Thoracic aorta (tissue), 2 donors: ENCODE measurements around the gene MECR. TPM values are rescaled to one million over a fixed set of nuclear protein-coding genes. Genes with fewer than 3 reads are reported as not detected.

ENCODE experiments used
- ATAC-seq: fragments of 150-250 bp; one replicate; pipeline ENCODE4 v1.8.0; 2017; ENCODE audit warnings: low read depth; ENCODE audit not compliant: insufficient number of reproducible peaks, low FRiP score
- DNase-seq: peaks from one replicate; pipeline ENCODE4 v3.0.0-alpha.2; 2020; ENCODE audit warnings: low spot score
- H3K27ac ChIP-seq, 2 donors: fragments of 200-600 bp; sonication (generic); 1 replicate in 1 of 2; 2 replicates in 1 of 2; pipeline ENCODE4 v1.5.1; 2016; ENCODE audit warnings: mild to moderate bottlenecking in 2 of 2, moderate library complexity in 2 of 2
- H3K27me3 ChIP-seq: fragments of 200-600 bp; sonication (generic); replicated peaks from 2 replicates; pipeline ENCODE4 v1.6.0; 2016; ENCODE audit warnings: mild to moderate bottlenecking; ENCODE audit not compliant: insufficient read depth
- H3K36me3 ChIP-seq: fragments of 200-600 bp; sonication (generic); one replicate; pipeline ENCODE4 v1.5.1; 2016
- H3K4me1 ChIP-seq, 2 donors: fragments of 200-600 bp; sonication (generic); 1 replicate in 1 of 2; 2 replicates in 1 of 2; pipeline versions ENCODE4 v1.5.1 to v1.6.0; 2016; ENCODE audit warnings: low read depth in 2 of 2, mild to moderate bottlenecking in 1 of 2; ENCODE audit not compliant: control insufficient read depth in 1 of 2
- H3K4me3 ChIP-seq: fragments of 200-600 bp; sonication (generic); 2 replicates; pipeline ENCODE4 v1.5.1; 2016; ENCODE audit warnings: mild to moderate bottlenecking
- H3K9me3 ChIP-seq: fragments of 200-600 bp; sonication (generic); 2 replicates; pipeline ENCODE4 v1.5.1; 2016
- total RNA-seq, 2 donors: library from RNA; depleted of rRNA; stranded (reverse); fragments of >200 nt; gene quantifications; one replicate each; pipeline versions ENCODE4 v1.1.0 to v1.2.3, GENCODE V29; 2016
- TF ChIP-seq, protein P1 (sequence below): fragments of 200-600 bp; sonication (generic); IDR thresholded peaks from one replicate; pipeline ENCODE4 v1.5.1; 2019; ENCODE audit warnings: antibody characterized with exemption

The MECR gene
- total RNA-seq, 2 donors from 2014 or later, result 9.2 to 32.0 TPM

DNA sequence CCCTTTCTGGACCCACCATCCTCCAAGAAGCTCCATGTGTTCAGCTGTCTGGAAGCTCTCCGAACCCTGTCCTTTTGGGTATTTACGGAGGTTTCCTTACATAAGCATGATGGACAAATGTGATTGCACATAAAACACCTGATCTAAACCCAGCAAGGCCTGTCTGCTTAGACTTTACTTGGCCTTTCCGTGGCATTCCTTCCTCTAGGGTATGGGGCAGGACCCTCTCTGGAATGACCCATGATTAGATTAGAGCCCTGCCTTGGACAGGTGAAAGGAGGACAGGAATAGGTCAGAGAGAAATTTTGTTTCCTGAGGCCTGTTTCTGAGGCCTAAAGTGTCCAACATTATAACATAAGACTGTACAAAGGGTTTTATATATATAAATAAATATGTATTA lies 22.4 kb upstream of the MECR start:
- DNase-seq (no peak), ATAC-seq (no peak)
- TF ChIP-seq, protein P1, sequence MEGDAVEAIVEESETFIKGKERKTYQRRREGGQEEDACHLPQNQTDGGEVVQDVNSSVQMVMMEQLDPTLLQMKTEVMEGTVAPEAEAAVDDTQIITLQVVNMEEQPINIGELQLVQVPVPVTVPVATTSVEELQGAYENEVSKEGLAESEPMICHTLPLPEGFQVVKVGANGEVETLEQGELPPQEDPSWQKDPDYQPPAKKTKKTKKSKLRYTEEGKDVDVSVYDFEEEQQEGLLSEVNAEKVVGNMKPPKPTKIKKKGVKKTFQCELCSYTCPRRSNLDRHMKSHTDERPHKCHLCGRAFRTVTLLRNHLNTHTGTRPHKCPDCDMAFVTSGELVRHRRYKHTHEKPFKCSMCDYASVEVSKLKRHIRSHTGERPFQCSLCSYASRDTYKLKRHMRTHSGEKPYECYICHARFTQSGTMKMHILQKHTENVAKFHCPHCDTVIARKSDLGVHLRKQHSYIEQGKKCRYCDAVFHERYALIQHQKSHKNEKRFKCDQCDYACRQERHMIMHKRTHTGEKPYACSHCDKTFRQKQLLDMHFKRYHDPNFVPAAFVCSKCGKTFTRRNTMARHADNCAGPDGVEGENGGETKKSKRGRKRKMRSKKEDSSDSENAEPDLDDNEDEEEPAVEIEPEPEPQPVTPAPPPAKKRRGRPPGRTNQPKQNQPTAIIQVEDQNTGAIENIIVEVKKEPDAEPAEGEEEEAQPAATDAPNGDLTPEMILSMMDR, result no peak
- H3K4me1 ChIP-seq, result peaks cover 5 to 7% of the 10 kb centered on the region in 2 donors
- no peaks in the 10 kb centered on the region for H3K27me3 ChIP-seq
- no peak overlapping the region for H3K27ac ChIP-seq
- H3K9me3 ChIP-seq, result no peaks in the 10 kb centered on the region
- H3K4me3 ChIP-seq, result no peak overlapping the region
- H3K36me3 ChIP-seq, result peaks cover 3% of the 10 kb centered on the region

DNA sequence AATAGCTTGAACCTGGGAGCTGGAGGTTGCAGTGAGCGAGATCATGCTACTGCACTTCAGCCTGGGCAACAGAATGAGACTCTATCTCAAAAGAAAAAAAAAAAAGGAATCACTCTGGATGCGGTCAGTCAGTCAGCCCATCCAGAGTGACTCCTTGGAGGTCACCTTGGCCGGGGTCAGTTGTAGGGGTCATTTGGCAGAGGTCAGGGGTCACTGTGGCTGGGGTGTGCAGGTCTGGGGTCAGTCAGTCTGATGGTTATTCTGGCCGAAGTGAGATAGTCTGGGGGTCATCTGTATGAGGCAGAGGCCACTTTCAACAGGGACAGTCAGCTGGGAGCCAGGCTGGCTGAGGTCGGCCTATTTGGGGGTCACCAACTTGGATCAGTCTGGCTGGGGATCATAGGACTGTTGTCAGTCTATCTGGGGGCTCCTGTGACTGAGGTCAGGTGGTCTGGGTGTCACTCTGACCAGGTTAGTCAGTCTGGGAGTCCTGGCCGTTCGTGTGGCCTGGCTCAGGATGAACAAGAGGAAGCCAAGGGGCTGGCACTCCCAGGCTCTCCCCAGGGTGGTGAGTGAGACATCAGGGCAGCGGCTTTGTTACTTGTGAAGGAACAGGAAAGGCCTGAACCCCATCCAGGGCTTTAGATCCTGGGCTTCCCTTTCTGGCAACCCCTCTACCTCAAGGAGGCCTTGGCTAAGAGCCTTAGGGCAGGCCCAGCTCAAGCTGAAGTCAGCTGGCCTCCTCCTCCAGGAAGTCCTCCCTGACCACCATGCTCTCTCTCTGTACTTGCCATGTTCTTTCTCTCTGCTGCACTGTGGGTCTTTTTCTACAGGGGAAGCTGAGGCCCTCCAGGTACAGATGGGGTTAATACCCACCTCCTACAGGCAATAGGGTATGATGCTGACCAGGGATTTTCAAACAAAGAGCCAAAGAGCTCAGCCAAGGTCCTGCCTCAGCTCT lies 20.7 kb upstream of the MECR start:
- ATAC-seq (no peak), DNase-seq (no peak)
- Histone ChIP-seq H3K27me3 (no peaks in the 10 kb centered on the region), H3K4me1 (no peaks in the 10 kb centered on the region), H3K9me3 (no peaks in the 10 kb centered on the region), H3K36me3 (peaks cover 3% of the 10 kb centered on the region), H3K27ac (no peak overlapping the region), H3K4me3 (no peak overlapping the region)
- TF ChIP-seq, protein P1, result no peak

DNA sequence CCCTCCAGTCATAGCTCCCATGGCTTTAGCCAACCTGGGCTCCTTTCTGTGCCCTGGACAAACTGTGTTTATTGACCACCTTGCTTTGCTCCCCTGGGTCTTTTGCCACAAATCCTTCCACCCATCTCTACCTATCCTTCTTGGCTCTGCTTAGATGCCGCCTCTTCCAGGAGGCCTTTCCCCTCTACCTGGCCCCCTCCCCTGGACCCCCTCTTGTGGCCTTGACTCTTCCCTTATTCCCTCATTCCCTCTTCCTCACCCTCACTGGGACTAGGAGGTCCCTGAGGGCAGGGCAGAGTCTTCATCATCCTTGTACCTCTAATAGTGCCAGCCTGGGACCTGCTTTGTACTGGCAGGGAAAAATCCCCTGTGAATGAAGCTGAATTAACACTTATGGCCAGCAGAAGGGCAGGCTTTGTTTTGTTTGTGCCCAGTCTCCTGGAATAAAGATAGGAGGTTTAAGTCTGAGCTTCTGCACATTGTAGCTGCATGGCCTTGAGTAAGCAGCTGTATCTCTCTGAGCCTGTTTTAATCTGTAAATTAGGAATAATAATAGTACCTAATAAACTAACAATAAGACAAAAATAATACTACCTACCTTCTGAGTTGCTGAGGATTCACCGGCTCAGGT lies 19.3 kb upstream of the MECR start:
- no peaks in the 10 kb centered on the region for H3K9me3 ChIP-seq
- ATAC-seq, result no peak
- H3K27ac ChIP-seq, result no peak overlapping the region

DNA sequence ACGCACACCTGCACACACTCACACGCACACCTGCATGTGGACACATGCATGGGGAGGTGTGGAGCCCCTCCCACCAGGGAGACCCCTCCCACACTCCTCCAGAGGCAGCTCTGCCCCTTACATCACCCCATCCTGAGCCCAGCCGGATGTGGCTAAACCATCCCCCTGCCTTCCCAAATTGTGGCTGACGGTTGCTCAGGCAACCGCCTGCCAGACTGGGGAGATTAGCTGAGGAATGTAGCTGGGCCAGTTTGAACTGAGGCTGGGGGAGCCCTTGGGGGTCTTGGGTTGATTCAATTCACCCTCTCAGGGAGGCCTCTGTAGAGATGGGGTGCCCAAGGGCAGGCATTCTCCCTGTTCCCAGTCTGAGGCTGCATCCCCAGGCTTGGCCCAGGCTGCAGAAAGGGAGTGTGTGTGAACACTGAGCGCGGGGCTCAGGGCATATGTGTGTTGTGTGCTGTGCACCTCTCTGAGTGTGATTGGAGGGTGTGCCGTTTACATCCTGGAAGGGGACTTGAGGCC lies 18.5 kb upstream of the MECR start:
- Histone ChIP-seq H3K4me3 (no peak overlapping the region), H3K9me3 (no peaks in the 10 kb centered on the region)

More for the DNA sequence above, 19.3 kb upstream of the MECR start:
- TF ChIP-seq, protein P1, result no peak
- Histone ChIP-seq H3K4me3 (no peak overlapping the region), H3K27me3 (no peaks in the 10 kb centered on the region), H3K36me3 (no peaks in the 10 kb centered on the region), H3K4me1 (no peaks in the 10 kb centered on the region)
- DNase-seq, result no peak

More for the DNA sequence above, 18.5 kb upstream of the MECR start:
- TF ChIP-seq, protein P1, result no peak
- H3K27ac ChIP-seq, result no peak overlapping the region
- no peaks in the 10 kb centered on the region for H3K4me1 ChIP-seq
- H3K27me3 ChIP-seq, result no peaks in the 10 kb centered on the region
- DNase-seq, result no peak
- no peak for ATAC-seq
- H3K36me3 ChIP-seq, result no peaks in the 10 kb centered on the region
